RWPE1 (cell line): Measurements from ENCODE around the gene SNRPA.

Experiments
- CTCF ChIA-PET: fragments of 350-600 bp; sonication (Branson Sonifier 250); formaldehyde crosslinking; extraction: SDS; loops from one replicate; lab custom pipeline; 2021; lab: Yijun Ruan, JAX
- POLR2A ChIA-PET: fragments of 400-600 bp; formaldehyde crosslinking; extraction: SDS; loops from one replicate; lab custom pipeline; 2020; ENCODE audit warnings: antibody characterized with exemption; ENCODE audit not compliant: low non-redundant PET; lab: Yijun Ruan, JAX
- DNase-seq: peaks from one replicate; pipeline ENCODE4 v3.0.0; 2012; ENCODE audit warnings: low spot score
- H3K27ac ChIP-seq: fragments of 450-650 bp; 2 replicates; pipeline ENCODE4 v1.5.1; 2017
- CTCF ChIP-seq: fragments of 450-650 bp; conservative IDR thresholded peaks from 2 replicates; pipeline ENCODE4 v1.5.1; 2017; ENCODE audit warnings: low read depth, mild to moderate bottlenecking

The SNRPA gene

GRCh38 chr19:40739030-40739839, 11.8 kb upstream of the SNRPA start:
- CTCF ChIA-PET = interaction anchor here (0.6 to 1.5 kb wide), 2 partner anchors 16 to 600 kb away, joined by 3 to 7 read pairs; no protein-coding TSS in a partner anchor
- peak overlapping the region; percentile 69 for H3K27ac ChIP-seq
- POLR2A ChIA-PET = no interaction called here
- TF ChIP-seq CTCF = no peak
- DNase-seq = no peak

- peak overlapping the region; percentile 69 for H3K27ac ChIP-seq
- ChIA-PET POLR2A (interaction anchor here (0.8 kb wide), 1 partner anchor 10 kb away, joined by 5 read pairs; the partner anchor contains the start of gene ACTMAP), CTCF (interaction anchor here (0.6 to 1.5 kb wide), 2 partner anchors 15 to 600 kb away, joined by 3 to 7 read pairs; no protein-coding TSS in a partner anchor)
- DNase-seq = no peak
- TF ChIP-seq CTCF = no peak
Measured at GRCh38 chr19:40739871-40740703, 10.9 kb upstream of the SNRPA start.

GRCh38 chr19:40740747-40741146, 10.3 kb upstream of the SNRPA start:
- no peak for TF ChIP-seq CTCF
- POLR2A ChIA-PET = interaction anchor here (0.8 kb wide), 1 partner anchor 10 kb away, joined by 5 read pairs; the partner anchor contains the start of gene ACTMAP
- CTCF ChIA-PET = no interaction called here
- no peak for DNase-seq
- H3K27ac ChIP-seq = peak overlapping the region; percentile 69

GRCh38 chr19:40741527-40742390, 9.2 kb upstream of the SNRPA start:
- ChIA-PET CTCF (interaction anchor here (0.6 kb wide), 2 partner anchors 8 to 13 kb away, joined by 3 to 6 read pairs; no protein-coding TSS in a partner anchor), POLR2A (interaction anchor here (0.9 kb wide), 1 partner anchor 9 kb away, joined by 3 read pairs; the partner anchor contains the start of gene ACTMAP)
- H3K27ac ChIP-seq = peak overlapping the region; percentile 69
- no peak for TF ChIP-seq CTCF
- DNase-seq = no peak

GRCh38 chr19:40742477-40742876, 8.5 kb upstream of the SNRPA start:
- POLR2A ChIA-PET = interaction anchor here (0.9 kb wide), 1 partner anchor 8 kb away, joined by 3 read pairs; the partner anchor contains the start of gene ACTMAP
- peak overlapping the region; percentile 69 for H3K27ac ChIP-seq
- CTCF ChIA-PET = interaction anchor here (1.1 kb wide), 1 partner anchor 45 kb away, joined by 7 read pairs; no protein-coding TSS in a partner anchor
- no peak for TF ChIP-seq CTCF
- DNase-seq = no peak
